Panc1 (cell line): Measurements from ENCODE around the gene PARD3. TPM values are rescaled to one million over a fixed set of nuclear protein-coding genes. Genes with fewer than 3 reads are reported as not detected.

Experiments
- ATAC-seq: fragments of 200-7000 bp; cut with Tn5 transposase; 2 replicates; pipeline ENCODE4 v1.9.1; 2020; ENCODE audit warnings: mild to moderate bottlenecking, moderate library complexity
- BruUV-seq: library from RNA; stranded (reverse); fragments of 400-500 nt; replicated peaks from 2 replicates; lab custom pipeline; 2021; lab: Mats Ljungman, UMichigan
- CTCF ChIA-PET: fragments of 300-600 bp; sonication (Branson Sonifier 250); formaldehyde crosslinking; loops from one replicate; lab custom pipeline; 2022; ENCODE audit warnings: antibody characterized with exemption; lab: Charles Lee
- POLR2A ChIA-PET: fragments of 300-600 bp; sonication (Branson Sonifier 250); formaldehyde crosslinking; loops from one replicate; lab custom pipeline; 2022; ENCODE audit warnings: antibody characterized with exemption; lab: Charles Lee
- DNase-seq: peaks from one replicate; pipeline ENCODE4 v3.0.0-alpha.2; 2010; ENCODE audit warnings: low read depth, low spot score
- H3K27ac ChIP-seq: 2 replicates; pipeline ENCODE4 v1.5.1; 2011; ENCODE audit warnings: mild to moderate bottlenecking, low read length, inconsistent platforms
- H3K27me3 ChIP-seq: fragments of 200-500 bp; sonication (Bioruptor generic); 2 replicates; pipeline ENCODE4 v1.6.0; 2014; ENCODE audit warnings: low read length, inconsistent platforms; ENCODE audit not compliant: control insufficient read depth, insufficient read depth
- H3K36me3 ChIP-seq: fragments of 200-500 bp; sonication (Bioruptor generic); 2 replicates; pipeline ENCODE4 v1.5.1; 2014; ENCODE audit warnings: inconsistent platforms, mild to moderate bottlenecking, low read length, moderate library complexity; ENCODE audit not compliant: control insufficient read depth, insufficient read depth
- H3K4me1 ChIP-seq: 2 replicates; pipeline ENCODE4 v1.5.1; 2011; ENCODE audit warnings: inconsistent platforms, mild to moderate bottlenecking, low read length, moderate library complexity; ENCODE audit not compliant: control insufficient read depth, insufficient read depth
- H3K4me3 ChIP-seq, 2 experiments: 2 replicates each; pipeline ENCODE4 v1.5.1; 2011 to 2012; ENCODE audit warnings: low read depth in 2 of 2, low read length in 2 of 2, mild to moderate bottlenecking in 2 of 2, inconsistent platforms in 1 of 2, moderate library complexity in 1 of 2
- H3K9me3 ChIP-seq: fragments of 200-500 bp; sonication (Bioruptor generic); 2 replicates; pipeline ENCODE4 v1.5.1; 2014; ENCODE audit warnings: low read depth, mild to moderate bottlenecking, inconsistent platforms, low read length, moderate library complexity; ENCODE audit not compliant: control insufficient read depth, insufficient read depth
- CTCF ChIP-seq: fragments of 450-650 bp; IDR thresholded peaks from 2 replicates; pipeline ENCODE4 v1.5.1; 2017; ENCODE audit warnings: mild to moderate bottlenecking
- POLR2AphosphoS5 ChIP-seq: IDR thresholded peaks from 2 replicates; pipeline ENCODE4 v1.6.1; 2012; ENCODE audit warnings: mild to moderate bottlenecking, low read depth, low read length, moderate library complexity
- SIN3A ChIP-seq: IDR thresholded peaks from 2 replicates; pipeline ENCODE4 v1.6.1; 2012; ENCODE audit warnings: low read depth, mild to moderate bottlenecking, low read length, moderate library complexity, borderline replicate concordance; ENCODE audit not compliant: insufficient read depth
- TCF7L2 ChIP-seq: IDR thresholded peaks from 2 replicates; pipeline ENCODE4 v1.6.1; 2011; ENCODE audit warnings: mild to moderate bottlenecking, low read depth, low read length, inconsistent platforms
- in situ Hi-C: cut with HindIII; loops from 2 replicates; pipeline ENCODE4 v1.10.0; 2016; ENCODE audit warnings: low sequenced_read_pairs, low pct_unique_long_range_greater_than_20kb
- intact Hi-C: fragments of 100-400 bp; cut with micrococcal nuclease; formaldehyde crosslinking; loops from one replicate; pipeline ENCODE4 v1.10.0; 2022; ENCODE audit not compliant: unreplicated experiment
- total RNA-seq: library from RNA; stranded (reverse); gene quantifications from one replicate; pipeline ENCODE4 v1.2.1, GENCODE V29; 2021; ENCODE audit not compliant: unreplicated experiment
- TF ChIP-seq, protein P1 (sequence below), 2 experiments: IDR thresholded peaks; 2 replicates each; pipeline ENCODE4 v1.6.1; 2011 to 2012; ENCODE audit warnings: low read depth in 2 of 2, control low read depth in 1 of 2, low read length in 1 of 2, mild to moderate bottlenecking in 1 of 2, moderate library complexity in 1 of 2; ENCODE audit not compliant: insufficient read depth in 1 of 2

PARD3 gene
- total RNA-seq, 1 experiment from 2014 or later, result 29.8 TPM

- H3K27me3 ChIP-seq, result no peaks in the 10 kb centered on the region
- in situ Hi-C loops (no loop called here), intact Hi-C loops (no loop called here)
- no peak overlapping the region for H3K4me3 ChIP-seq
- no peaks in the 10 kb centered on the region for H3K9me3 ChIP-seq
- no peak overlapping the region for H3K27ac ChIP-seq
- ATAC-seq, result no peak
- H3K4me1 ChIP-seq, result peaks cover 6% of the 10 kb centered on the region
- no TSS peak for BruUV-seq
- TF ChIP-seq CTCF, result no peak
- TF ChIP-seq TCF7L2, result no peak
- TF ChIP-seq SIN3A, result no peak
- no peak for TF ChIP-seq POLR2AphosphoS5
- TF ChIP-seq, protein P1, sequence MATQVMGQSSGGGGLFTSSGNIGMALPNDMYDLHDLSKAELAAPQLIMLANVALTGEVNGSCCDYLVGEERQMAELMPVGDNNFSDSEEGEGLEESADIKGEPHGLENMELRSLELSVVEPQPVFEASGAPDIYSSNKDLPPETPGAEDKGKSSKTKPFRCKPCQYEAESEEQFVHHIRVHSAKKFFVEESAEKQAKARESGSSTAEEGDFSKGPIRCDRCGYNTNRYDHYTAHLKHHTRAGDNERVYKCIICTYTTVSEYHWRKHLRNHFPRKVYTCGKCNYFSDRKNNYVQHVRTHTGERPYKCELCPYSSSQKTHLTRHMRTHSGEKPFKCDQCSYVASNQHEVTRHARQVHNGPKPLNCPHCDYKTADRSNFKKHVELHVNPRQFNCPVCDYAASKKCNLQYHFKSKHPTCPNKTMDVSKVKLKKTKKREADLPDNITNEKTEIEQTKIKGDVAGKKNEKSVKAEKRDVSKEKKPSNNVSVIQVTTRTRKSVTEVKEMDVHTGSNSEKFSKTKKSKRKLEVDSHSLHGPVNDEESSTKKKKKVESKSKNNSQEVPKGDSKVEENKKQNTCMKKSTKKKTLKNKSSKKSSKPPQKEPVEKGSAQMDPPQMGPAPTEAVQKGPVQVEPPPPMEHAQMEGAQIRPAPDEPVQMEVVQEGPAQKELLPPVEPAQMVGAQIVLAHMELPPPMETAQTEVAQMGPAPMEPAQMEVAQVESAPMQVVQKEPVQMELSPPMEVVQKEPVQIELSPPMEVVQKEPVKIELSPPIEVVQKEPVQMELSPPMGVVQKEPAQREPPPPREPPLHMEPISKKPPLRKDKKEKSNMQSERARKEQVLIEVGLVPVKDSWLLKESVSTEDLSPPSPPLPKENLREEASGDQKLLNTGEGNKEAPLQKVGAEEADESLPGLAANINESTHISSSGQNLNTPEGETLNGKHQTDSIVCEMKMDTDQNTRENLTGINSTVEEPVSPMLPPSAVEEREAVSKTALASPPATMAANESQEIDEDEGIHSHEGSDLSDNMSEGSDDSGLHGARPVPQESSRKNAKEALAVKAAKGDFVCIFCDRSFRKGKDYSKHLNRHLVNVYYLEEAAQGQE (IDR thresholded peaks at IDR 0.05; ENCODE audit: insufficient read depth in 1 of 2, low read depth in 2 of 2, low read length in 1 of 2), result no peak
- H3K36me3 ChIP-seq, result no peaks in the 10 kb centered on the region
- ChIA-PET CTCF (no interaction called here), POLR2A (no interaction called here)
- DNase-seq, result no peak
Measured at GRCh38 chr10:34544400-34544799, 270.7 kb downstream of the PARD3 start.

- in situ Hi-C loops (no loop called here), intact Hi-C loops (no loop called here)
- no peak overlapping the region for H3K4me3 ChIP-seq
- peaks cover 10% of the 10 kb centered on the region for H3K4me1 ChIP-seq
- no TSS peak for BruUV-seq
- ATAC-seq (no peak), DNase-seq (no peak)
- H3K27ac ChIP-seq, result no peak overlapping the region
- no peaks in the 10 kb centered on the region for H3K27me3 ChIP-seq
- H3K36me3 ChIP-seq, result no peaks in the 10 kb centered on the region
- H3K9me3 ChIP-seq, result no peaks in the 10 kb centered on the region
- TF ChIP-seq, protein P1 (IDR thresholded peaks at IDR 0.05; ENCODE audit: insufficient read depth in 1 of 2, low read depth in 2 of 2, low read length in 1 of 2), result no peak
- TF ChIP-seq TCF7L2 (no peak), POLR2AphosphoS5 (no peak), CTCF (no peak), SIN3A (no peak)
- POLR2A ChIA-PET, result no interaction called here
- CTCF ChIA-PET, result no interaction called here
Measured at GRCh38 chr10:34543716-34544115, 271.4 kb downstream of the PARD3 start.
